ENCODE data around the gene HOXB6.

The HOXB6 gene

DNA sequence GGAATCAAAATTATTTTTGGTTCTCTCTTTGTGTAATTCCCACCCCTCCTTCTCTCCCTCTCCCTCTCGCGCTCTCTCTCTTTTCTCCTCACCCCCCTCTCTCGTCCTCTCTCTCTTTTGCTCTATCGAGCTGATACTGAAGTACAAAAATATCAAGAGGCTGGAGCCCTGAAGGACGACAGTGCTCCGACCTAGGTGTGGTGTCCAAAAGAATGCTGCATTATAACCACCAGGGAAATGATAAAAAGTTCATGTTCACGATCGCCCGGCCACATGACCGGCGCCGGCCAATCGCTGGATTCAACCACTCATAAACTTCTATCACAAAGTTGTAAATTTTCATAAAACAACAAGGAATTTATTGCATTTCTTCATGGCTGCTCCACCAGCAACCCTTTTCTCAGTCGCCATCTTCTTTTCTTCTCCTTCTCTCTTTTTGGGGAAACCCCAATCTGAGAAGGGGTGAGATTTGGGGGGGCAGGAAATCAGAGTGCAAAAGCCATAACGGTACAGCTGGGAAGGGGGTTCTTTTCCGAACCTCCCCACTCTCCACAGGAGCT lies at the start of gene HOXB6:
Gene HOXB6 (minus strand): TSS at position 217 of the 560 bp plus-strand sequence. CDS start 6,836 bp downstream, outside the sequence.
- no peak for DNase-seq (ENCODE audit: low read depth)

DNA sequence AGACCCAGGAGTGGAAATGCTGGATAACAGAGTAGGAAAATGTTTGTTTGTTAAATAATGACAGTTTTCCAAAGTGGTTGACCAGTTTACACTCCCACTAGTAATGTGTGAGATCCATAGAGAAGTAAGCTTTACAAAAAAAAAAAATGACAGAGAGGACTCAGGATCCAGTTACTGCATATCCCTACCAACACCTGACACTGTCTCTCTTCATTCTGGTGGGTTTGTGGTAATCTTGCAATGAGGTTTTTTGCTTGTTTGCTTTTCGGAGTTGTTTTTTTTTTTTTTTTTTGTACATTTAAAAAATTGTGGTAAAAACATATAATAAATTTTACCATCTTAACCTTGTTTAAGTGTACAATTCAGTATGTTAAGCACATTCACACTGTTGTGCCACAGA lies 45.0 kb upstream of the HOXB6 start:
- DNase-seq (ENCODE audit: low read depth), result no peak

DNA sequence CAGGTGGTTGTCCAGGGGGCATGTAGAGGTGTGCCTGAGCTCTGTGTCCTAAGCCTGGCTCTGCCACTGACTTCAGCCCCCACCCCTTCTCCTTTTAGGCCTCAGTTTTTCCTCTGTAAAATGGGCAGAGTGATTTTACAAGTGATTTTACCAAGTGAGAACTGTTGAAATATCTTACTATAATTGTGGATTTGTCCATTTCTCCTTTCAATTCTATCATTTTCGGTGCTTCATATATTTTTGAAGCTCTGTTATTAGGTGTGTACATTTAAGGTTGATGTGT lies 43.1 kb upstream of the HOXB6 start:
- no peak for DNase-seq (ENCODE audit: low read depth)

DNA sequence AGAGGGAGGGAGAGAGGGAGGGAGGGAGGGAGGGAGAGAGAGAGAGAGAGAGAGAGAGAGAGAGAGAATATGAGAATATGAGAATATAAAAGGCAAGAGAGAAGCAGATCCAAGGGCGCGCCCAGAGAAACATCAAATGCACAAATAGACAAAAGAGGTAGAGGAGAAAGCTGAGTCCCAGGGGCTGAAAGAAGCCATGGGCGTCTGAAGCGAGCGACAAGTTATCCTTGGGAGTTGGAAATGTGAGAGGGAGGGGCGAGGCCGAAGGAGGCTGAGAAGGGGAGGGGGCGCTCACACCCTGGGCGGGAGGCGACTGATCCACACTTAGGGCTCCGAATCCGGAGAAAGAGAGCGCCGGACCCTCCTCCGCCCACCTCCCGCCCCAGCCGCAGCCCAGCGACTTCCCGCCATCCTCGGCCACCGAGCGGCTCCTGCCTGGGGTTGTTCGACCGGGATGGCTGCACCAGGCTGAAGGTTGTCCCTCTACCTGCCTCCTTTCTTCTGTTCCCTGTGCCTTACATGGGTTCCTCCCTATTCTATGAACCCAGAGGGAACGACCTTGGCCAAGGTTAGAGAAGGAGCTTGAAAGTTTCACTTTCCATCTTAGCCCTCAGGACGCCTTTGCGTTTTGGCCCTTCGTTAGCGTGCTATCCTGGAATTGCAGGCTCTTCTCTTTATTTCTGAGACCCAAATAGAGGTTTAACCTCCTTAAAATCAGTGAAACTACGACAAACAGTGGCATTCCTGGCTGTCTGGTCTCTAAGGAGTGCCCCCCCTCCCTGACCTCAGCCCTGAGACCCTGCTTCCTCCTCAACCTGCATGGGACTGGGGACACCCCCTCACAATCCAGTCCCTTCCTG lies 42.5 kb upstream of the HOXB6 start:
- DNase-seq (ENCODE audit: low read depth), result no peak

DNA sequence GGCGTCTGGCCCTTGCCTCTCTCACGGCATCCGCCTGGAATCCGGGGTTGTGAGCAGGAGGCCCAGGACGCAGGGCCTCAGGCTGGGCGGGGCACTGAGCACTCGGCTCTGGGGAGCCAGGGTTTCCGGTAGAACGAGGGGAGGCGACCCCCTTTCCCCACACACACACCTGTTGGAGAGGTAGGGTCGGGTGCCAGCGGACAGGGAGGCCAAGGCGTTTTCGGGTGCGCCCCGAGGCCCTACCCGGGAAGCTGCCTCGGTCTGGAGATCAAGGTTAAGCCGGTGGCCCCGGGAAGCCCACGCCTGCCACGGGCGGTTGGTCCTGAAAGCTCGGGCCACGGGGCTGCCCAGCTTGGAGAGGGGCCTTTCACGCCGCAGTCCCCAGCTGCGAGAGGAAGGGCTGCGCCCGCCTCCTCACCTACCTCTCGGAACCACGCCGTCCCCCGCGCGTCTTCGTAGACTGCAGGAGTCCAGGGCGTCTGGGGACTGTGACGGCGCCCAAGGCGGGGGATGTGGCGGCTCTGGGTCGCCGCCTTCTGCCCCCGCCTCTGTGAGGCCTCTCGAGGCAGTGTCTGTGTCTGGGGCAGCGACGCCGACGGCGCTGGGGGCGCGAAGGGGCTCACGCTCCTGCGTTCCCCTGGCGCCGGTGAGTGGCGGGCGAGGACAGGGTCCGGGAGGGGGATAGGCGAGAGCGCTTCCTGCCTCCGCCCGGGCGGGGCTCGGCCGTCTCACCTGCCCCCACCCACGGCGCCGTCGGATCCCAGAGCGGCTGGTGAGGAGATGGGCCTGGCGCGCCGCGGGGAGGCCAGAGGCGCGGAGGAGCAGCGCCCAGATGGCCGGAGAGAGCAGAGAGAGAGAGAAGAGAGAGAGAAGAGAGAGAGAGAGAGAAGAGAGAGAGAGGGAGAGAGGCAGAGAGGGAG lies 41.7 kb upstream of the HOXB6 start:
- DNase-seq (ENCODE audit: low read depth), result no peak

DNA sequence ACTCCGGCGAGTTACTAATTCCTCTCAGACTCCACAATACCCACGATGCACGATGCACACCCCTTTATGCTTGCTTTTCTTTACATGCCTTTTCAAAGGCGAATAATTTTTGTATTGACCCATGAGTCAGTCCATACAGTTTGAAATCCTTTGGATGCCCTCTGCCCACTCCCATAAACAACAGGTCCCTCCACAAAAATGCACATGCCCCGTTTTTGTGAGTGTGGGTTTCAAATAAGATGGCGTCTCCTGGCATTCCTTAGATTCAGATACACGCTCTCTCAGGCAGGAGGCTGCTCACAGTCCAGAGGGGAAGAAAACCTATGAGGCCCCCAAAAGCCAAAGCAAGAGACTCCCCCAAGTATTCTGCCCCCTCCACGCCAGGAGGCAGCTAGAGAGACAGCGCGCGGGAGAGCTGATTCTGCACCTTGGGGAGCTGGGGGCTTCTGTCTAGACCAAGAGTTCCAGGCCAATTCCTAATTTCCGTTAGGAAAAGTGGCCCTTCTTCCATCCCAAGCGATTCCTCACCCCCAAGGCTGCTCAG lies 40.9 kb upstream of the HOXB6 start:
- no peak for DNase-seq (ENCODE audit: low read depth)

DNA sequence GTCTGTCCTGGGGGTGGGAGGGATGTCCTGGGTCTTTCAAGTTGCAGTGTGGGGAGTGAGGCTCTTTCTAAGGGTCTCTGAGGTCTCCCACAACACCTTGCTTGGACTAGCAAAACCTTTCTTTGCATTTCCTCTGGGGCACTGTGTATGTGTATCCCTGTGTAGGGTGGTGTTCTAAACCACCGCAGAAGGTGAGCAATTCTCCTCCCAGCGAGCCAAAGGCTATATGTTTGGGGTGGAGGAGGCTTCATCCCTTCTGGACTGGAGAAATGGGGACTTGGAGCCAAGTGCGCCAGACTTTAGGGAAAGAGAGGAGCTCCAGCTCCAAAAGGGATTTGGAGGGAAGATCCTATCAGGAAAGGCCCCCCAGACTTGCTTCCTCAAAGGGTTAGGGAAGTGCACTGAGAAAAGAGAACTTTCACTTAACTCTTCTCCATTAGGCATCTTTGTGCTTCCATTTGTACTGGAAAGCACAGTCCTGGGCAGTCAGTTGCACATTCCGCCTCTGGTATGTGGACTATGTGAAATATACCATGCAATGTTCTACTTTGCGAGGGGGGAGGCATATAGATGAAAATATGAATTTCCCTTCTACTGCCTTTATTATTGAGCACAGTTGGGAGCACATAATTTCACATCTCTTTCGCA lies 40.2 kb upstream of the HOXB6 start:
- no peak for DNase-seq (ENCODE audit: low read depth)

DNA sequence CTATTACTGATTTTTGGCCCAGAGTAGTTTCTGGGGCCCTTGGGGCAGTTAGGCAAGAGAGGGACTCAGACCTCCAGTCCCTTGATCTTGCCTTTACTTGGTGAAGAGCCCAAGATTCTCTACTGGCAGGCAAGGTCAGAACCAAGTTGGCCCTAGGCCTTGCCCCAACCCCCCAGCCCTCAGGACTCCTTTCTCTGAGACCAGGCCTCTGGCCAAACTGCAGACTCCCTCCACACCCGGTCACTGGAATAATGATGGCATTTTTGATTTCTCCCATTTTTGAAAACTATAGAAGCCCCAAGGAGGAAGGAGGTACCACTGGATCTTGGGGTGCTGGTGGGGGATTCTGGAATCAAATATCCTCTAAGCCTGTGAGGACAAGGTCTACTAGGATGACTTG lies 39.4 kb upstream of the HOXB6 start:
- no peak for DNase-seq (ENCODE audit: low read depth)

DNA sequence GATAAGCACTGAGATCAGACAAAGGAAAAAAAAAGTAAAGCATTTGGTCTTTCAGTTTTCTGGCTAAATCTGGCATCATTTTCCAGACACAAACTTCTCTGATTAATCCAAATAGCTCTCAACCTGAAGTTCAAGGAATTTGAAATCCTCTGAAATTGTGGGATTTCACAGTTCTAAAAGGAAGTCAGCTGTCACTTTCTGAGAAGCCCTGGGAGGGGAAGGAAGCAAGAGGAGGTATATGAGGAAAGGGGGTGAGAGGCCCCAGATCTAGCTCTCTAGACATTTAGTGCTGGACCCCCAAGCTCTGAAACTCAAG lies 38.9 kb upstream of the HOXB6 start:
- no peak for DNase-seq (ENCODE audit: low read depth)

DNA sequence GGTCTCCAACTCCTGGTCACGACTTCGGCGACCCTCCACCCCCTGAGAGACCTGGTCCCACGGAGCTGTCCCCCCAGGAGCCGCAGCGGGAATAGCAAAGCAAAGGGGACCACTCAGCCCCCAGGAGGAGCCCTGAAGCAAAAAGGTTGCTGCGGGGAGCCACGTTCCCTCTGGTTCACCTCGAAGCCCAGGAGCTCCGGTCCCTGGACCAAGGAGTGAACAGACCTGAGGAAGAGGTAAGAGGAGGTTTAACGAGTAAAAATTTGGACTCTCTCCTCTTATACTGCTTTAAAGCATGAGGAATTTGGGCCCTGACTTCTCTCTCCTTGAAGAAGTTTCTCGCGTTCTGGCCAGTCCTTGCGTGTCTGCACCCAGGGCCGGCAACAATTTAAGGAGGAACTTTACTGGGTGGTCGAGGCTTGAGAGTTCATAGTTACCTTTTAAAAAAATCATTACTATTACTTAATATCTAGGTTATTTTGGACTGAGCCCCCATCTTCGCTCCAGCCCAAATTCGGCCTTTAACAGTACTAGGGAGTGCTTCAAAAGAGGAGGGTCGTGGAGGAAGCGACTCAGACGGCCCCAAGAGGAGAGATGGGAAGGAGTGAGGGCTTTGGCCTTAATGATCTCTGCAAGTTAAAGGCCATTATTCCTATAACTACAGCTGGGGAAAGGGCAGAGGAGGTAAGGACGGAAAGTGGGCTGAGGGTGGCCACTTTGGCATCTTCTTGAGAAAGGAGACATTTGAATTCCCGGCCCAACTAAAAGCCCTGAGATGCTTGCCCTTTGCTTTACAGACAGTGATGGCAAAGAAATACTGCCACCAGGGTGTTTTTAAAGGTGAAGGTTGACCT lies 38.3 kb upstream of the HOXB6 start:
- no peak for DNase-seq (ENCODE audit: low read depth)

DNA sequence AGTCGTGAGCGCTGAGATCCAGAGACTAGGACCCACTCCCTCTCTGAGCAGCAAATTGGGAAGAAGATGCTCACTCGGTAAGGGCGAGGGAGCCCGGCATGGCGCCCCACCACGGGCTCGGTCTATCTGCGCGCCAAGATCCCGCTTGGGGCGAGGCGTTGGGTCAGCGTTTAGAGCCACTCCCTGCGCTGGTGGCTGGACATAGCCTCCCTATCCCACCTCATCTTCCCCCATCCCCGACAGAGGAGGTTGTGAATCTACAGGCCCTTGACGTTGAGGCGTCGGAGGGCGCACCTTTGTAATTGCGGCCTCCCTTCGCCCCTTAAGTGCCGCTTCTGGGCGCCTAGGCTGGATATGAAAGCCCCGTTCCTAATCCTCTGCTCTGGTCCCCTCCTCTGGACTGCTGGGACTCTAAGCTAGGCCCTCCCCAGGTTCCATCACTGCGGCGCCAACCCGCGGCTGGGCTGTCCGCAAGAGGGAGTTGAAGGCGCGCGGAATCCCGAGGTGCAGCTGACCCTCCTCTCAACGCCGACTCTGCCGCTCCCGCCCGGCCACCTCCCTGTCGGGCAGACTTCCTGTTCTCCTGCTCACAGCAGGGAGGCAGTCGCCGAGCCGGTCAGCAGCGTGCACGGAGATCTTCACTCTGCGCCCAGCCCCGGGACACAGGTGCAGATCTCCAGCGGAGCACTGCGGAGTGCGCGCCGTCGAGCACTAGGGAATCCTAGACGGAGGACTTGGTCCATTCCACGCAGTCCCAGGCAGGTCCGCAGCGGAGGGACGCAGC lies 37.5 kb upstream of the HOXB6 start:
- DNase-seq (ENCODE audit: low read depth), result no peak

DNA sequence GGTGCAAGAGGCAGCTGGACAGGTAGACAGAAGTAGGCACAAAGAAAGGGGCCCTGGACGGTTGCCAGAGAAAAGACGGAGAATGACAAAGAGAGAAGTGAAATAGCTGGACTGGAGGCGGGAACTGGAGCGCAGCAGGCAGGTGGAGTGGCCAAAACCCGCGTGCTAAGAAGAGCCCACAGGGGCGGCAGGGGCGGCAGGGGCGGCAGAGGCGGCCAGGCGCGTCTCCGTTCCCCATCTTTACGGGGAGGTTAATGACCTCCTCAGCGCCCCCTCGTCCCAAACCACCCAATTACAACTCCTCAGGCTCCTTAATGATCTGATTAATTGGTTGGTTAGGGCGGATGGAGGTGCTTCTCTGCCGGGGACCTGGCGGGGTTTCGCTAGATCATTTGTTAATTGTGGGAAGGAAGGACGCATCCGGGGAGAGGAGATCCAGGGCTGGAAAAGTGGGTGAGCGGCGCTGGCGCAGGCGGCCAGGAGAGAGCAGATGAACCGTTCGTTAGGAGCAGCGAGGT lies 36.8 kb upstream of the HOXB6 start:
- no peak for DNase-seq (ENCODE audit: low read depth)

DNA sequence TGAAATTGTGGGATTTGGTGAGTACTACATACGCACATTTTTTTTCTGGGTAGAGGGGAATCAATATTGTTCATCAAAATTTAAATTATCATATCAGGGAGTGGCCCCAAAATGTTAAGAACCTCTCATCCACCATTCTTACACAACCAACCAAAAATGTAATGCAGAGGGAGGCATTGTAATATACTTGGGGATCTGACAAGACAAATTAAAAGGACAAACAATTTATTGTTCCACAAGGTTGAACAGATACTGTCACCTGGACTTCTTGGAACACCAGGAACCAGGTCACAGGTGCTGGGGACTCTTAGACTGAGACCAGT lies 36.0 kb upstream of the HOXB6 start:
- DNase-seq (ENCODE audit: low read depth), result no peak

DNA sequence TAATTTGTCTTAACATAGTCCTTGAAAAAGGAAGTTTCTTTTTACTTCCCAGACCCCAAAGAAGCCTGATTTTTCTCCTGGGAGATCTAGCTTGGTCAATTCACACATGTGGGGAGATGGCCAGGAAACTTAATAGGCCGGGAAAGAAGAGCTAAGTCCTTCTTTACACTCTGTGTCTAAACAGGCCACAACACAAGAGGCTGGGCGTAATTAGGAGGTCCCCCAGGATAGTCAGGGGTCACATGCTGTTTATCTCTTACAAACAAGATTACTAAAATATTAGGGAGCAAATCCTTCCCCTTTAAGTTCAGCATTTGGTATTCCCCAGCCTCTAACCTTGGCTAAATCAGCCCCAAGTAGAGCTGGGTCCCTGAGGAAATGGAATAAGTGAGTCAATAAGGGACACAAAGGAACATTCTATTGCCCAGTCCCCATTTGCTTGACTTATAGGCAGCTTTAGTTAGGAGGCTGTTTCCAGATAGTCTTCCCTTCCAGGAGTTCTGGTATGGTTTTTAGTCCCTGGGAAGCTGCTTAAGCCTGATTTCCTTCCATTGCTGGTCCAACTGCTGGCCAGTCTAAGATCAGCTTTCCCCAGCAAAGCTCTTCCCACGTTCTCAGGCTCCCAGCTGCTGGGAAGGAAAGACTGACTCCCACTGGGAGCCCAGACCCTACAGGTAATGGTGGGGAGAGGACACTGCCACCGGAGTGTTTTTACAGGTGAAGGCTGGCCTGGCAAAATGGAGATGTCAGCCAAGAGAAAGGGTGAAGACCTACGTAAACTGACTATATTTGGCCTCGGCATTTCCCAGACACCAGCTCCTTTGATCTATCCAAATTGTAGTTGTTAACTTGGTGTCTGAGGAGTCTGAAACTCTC lies 35.4 kb upstream of the HOXB6 start:
- no peak for DNase-seq (ENCODE audit: low read depth)

DNA sequence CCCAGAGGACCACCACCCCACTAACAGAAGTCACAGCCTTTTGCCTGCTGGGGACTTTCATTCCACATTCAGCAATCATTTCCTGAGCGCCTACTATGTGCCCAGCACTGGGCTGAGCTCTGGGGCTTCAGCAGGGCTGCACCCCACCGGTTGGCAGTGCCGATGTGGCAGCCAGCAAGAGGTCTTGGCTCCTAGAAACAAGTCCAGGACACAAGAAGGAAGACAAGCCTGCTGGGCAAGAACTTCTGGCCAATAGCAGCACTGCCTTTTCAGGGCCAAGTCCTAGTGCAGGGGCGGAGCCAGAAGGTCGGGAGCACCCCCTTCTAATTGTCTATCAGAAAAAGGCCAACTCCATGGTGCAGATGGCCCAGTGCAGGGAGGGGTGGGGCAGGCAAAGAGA lies 34.4 kb upstream of the HOXB6 start:
- no peak for DNase-seq (ENCODE audit: low read depth)

DNA sequence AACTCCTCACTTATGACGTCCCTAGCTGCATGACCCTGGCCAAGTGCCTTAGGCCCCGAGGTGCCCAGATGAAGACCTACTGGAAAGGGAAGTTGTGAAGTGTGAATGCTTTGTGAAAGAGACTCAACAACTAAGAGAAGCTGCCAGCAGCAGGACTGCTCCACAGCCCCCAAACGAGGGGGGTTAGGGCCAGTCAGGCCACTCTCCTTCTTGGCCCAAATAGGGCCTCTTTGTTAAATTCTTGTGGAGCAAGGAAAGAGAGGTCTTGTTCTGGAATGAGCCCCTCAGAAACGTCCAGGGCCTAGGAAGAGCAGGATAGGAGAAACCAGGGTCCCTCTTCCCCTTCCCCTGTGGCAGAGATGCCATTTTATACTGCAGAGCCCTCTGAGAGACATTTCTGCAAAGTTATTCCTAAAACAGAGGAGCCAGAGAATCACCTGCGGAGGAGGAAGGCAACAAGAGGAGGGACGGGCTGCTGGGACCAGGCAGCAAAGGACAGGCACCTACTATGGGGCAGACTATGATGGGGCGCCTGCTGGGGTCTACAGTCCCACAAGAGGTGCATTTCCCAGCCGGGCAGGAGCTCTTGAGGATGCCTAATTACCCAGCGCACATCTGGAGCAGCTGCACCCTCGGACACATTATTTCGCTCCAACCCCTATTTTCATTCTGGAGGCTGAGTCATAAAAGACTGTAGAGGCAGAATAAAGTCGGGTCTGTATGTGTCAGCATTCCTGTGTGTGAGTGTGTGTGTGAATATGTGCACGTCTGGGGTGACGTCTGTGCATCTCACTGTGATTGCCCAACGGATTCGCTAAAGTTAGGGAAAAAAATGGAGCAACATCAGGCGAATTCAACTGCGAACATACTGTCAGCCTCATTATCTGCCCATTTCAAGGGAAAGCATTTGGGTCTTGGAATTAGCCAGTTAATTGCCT lies 32.8 kb upstream of the HOXB6 start:
- DNase-seq (ENCODE audit: low read depth), result no peak

DNA sequence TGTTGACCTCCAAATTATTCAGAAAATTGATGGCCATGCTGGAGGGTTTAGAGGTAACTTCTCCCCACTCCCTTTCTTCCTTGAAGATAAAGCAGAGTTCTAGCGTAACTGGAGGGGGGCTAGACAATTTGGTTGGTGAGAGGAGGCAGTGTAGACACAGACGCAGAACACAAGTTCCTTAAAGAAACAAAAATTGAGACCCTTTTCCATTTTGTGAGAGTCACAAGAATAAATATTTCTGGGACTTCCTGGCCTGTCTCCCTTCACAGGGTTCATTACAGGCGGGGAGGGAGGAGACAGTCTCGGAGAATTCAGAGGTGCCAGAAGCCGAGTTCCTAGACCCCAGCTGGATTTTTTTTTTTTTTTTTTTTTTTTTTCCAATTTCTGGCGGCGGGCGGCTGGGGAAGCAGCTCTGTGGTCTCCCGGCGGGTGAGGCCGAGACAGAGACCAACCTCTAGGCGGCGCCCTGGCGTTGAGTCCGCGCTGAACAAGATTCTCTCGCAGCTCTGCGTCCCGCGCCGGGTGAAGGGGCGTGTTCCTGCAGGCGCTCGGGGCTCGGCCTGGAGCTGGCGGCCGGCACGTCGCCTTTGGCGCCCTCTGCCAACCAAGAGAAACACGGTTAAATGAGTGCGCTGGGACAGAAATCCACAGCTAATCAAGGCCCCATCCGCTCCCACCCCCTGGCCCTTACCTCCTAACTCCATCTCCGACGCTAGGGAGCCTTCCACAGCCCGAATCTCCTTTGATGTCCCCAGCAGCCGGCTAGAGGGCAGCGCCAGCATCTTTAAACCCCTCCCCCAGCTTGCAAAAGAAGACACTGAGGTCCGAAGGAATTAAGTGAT lies 31.6 kb upstream of the HOXB6 start:
- no peak for DNase-seq (ENCODE audit: low read depth)
